HG03442 (cell line): Measurements from ENCODE around the gene CXorf49B.

Source experiments
- ATAC-seq: cut with Tn5 transposase; IDR thresholded peaks from one replicate; pipeline ENCODE4 v1.9.1; 2021; ENCODE audit warnings: mild to moderate bottlenecking, moderate library complexity; ENCODE audit not compliant: unreplicated experiment

CXorf49B gene

DNA sequence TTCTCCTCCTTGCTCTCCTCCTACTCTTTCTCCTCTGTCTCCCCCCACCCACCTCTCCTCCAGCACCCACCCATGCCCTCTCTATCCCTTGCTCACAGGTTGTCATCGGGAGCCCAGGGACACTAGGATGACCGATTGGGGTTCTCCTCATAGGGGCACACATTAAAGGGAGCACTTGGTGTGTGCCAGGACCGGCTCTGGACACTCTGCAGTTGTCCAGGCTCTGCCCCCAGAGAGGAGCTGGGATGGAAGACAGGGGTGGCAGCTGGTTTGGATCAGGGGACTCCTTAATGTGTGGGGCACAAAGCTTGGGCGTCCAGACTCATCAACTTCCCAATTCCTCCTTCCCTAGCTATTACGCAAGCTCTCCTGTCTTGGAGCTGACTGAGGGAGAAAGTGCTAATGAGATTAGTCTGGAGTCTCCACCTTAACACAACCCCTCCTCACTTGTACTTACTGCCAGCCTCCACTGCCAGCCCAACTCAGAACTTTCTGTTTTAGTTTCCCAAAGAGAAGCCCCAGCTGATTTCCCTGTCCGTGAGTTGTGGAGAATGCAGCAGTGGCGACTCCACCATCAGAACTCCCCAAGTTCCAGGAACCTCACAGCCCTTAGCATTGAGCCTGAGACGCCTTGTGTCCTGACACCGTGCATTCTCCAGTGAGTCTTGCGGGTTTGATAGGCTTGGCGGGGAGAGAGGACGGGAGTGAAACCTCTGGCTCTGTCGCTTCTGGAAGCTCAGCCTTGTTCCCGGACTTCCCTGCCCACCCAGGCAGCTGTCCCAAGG, 52.2 kb downstream of the CXorf49B start:
- ATAC-seq: no peak

DNA sequence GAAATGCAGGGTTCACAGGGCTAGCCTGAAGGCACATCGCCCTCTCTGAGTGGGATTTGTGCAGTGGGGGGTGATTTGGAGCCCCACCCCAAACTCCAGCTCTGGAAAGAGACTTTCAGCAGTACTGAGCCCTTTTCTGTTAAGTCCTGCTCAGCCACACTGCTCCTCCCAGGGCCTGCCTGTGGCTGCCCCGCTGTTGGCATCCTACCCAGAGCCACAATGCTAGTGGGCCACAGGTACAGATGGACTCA, 52.7 kb downstream of the CXorf49B start:
- ATAC-seq: no peak
